ENCODE measurements around the gene SMOC1.

SMOC1 gene

DNA sequence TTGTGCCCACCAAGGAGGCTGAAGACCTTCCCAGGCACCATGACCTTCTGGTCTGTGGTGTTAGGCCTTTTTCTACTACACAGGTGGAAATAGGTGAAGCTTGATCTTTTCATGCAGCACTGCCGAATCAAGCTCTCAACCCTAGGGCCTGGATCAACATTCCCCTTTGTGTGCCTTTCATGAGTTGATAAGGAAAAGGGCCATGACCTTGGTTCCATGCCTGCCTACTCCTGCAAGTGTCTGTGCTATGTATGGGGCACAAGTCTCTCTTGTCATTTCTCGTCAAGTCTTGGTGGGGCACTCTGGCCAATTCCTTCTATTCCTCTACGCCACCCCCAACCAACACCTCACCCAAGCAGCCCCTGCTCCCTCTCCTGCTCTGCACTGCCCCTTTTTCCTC, 155.0 kb downstream of the SMOC1 start:
- DNase-seq (ENCODE audit: low read depth in 3 of 3) = no peak

- DNase-seq (ENCODE audit: low read depth in 3 of 3) = no peak
These were observed 157.4 kb downstream of the SMOC1 start for GRCh38 chr14:70036665-70037064.

DNA sequence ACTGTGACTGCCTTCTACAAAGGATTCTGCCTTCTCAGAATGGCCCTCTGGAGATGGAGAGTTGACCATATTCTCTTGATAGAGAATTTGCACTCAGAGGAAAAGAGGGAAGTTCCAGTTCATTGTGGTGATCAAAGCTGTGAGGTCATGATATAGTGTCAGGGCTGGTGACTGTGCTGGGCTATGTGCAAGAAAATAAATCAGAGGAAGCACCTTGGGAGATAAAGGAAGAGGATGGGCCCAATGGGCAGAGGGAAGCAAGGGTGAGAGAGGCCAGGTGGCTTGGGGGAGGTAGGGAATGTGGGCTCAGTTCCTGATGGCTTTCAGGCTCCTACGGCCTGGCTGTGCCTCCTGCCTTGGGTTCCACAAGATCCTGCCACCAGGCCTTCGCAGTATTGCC, 163.8 kb downstream of the SMOC1 start:
- DNase-seq (ENCODE audit: low read depth in 3 of 3) = no peak

GRCh38 chr14:70045310-70045709, 166.1 kb downstream of the SMOC1 start:
- no peak for DNase-seq (ENCODE audit: low read depth in 3 of 3)

GRCh38 chr14:70045844-70046535, 166.8 kb downstream of the SMOC1 start:
- DNase-seq (ENCODE audit: low read depth in 3 of 3) = peak in 1 of 3 experiments; percentile 16

DNA sequence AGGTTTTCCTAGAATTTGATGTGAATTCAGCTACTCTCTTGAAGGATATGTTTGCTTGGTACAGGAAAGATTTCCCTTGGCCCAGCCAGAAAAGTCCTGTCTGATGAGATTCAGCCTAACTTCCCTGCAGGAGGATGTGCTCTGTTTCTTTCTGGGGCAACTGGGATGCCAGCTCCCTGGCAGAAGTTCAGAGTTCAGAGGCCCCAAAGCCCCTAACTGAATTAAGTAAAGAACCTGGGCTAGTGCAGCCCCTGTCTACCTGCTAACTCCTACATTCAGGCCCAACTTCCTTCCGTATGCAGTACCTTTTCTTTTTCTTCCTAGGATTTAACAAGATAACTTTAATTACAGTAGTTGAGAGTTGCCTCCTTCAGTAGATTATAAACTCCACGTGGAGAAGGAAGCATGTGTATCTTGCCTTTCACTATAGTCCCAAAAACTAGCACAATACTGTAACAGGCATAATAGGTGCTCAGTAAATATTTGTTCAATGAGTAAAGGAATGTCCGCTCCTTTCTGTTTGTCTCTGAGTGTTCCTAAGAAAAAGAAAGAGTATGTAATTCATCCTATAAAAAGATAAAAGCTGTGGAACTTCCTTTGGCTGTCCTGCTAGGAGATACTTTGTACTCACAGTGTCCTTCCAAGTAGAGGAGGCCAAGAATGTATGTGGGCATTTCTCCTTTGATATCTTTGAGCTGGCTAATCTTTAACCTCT, 168.5 kb downstream of the SMOC1 start:
- no peak for DNase-seq (ENCODE audit: low read depth in 3 of 3)

- DNase-seq (ENCODE audit: low read depth in 3 of 3) = no peak
These were observed 169.1 kb downstream of the SMOC1 start for GRCh38 chr14:70048313-70048654.

- DNase-seq (ENCODE audit: low read depth in 3 of 3) = no peak
These were observed 170.4 kb downstream of the SMOC1 start for GRCh38 chr14:70049605-70050004.

DNA sequence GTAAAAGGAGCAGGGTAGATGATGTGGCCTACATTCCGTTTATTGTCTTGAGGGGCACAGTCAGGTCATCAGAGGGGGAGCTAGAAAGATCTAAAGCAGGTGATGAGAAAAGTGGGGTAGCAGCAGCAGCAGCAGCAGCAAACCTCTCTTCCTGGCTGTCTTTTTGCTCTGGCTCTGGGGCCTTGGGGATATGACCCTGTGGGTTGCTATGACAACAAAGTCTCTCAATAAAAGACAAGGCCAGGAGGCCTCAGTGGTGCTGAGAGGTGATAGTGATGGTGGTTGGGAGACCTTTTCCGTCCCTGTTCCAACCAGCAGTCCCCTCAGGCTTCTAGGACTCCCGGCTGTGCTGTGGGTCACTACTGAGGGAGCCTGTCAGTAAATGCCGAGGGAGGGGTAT, 170.9 kb downstream of the SMOC1 start:
- no peak for DNase-seq (ENCODE audit: low read depth in 3 of 3)

DNA sequence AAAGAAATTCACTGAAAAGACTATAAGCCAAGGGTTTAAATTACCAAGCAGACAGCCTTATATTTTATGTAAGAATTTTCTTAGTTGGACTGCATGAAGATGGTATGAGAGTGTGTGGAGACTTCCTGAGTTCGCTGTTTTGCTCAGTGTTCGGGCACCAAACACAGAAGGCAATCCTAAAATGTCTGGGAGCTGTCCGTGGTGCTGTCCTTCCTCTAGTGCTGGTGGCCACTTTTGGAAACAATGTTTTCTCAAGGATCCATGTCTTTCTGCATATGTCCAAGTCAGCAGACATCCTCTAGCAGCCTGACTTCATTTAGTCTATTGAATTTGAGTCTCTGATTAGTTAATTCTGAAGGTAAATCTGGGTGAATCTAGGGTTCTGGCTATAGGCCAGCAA, 173.8 kb downstream of the SMOC1 start:
- no peak for DNase-seq (ENCODE audit: low read depth in 3 of 3)

GRCh38 chr14:70057519-70058136, 178.4 kb downstream of the SMOC1 start:
- no peak for DNase-seq (ENCODE audit: low read depth in 3 of 3)

- DNase-seq (ENCODE audit: low read depth in 3 of 3) = no peak
These were observed 180.3 kb downstream of the SMOC1 start for GRCh38 chr14:70059545-70059944.

GRCh38 chr14:70061108-70061507, 181.9 kb downstream of the SMOC1 start:
- DNase-seq (ENCODE audit: low read depth in 3 of 3) = no peak

DNA sequence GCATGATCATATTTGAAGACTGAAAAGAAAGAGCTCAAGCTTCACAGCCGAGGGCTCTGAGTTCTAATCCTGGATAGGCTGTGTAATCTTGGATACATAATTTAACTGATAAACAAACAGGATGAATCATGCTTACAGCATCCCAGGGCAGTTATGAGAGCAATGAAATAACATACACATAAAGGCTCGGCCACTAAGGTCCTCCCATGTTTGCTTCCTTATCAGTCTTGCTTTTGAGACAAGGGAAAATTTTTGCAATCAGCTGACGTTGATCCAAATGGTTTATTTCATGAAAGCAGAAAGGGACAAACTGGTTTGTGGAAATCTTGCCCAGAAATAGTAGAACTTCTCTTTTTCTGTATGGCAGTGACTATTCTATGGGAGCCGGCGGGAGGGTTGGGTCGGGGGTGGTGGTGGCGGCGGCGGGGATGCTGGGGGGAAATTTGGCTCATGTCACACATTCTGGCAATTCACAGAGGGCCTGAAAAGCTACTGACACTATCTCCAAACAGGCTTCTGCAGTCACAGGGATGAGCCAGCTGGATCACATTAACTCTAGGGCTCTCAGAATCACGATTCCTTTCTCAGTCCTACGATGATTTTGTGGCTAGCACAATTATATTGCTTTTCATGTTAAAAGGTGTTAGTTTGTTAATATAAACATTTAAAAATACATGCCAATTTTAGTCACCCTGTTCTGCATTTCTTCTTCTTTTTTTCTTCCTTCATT, 185.1 kb downstream of the SMOC1 start:
- DNase-seq (ENCODE audit: low read depth in 3 of 3) = no peak

GRCh38 chr14:70067810-70068209, 188.6 kb downstream of the SMOC1 start:
- DNase-seq (ENCODE audit: low read depth in 3 of 3) = no peak

DNA sequence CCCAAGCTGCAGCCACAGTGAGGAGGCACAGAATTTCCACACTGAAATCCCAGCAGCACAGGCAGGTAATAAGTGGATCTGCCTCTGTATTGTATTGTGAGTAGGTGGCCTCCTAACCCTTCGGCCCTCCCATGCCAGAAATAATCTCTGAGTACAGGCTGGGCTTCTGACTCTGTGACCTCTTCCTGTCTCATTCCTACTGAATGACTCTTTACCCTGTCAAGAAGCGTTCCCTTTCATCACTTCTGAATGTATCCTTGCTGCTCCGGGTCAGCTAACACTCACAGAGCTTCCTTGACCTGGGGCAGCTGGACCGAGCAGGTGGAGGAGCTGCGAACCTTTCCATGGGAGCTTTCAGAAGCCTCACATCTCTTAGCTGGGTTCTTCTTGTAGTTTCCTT, 190.0 kb downstream of the SMOC1 start:
- no peak for DNase-seq (ENCODE audit: low read depth in 3 of 3)

- peak; percentile 30 to 56 (median 34) for DNase-seq (ENCODE audit: low read depth in 3 of 3)
These were observed 194.8 kb downstream of the SMOC1 start for GRCh38 chr14:70073924-70074566.

DNA sequence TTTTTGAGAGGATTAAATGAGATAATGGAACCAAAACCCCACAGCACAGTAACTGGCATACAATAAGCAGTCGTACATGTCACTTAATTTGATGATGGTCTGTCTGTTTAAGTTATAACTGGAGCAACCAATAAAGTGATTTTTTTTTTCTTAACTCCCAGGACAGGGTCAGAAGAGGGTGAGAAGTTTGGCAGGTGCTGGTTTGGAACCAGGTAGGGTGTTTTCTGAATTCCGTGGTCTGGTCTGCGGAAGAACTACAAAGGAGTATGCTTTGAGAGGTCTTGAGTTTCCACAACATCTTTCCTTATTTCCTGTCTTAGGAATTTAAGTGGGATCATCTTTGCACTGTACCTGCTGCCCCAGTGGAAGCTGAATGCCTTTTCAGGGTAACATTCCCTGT, 197.8 kb downstream of the SMOC1 start:
- no peak for DNase-seq (ENCODE audit: low read depth in 3 of 3)

- DNase-seq (ENCODE audit: low read depth in 3 of 3) = no peak
These were observed 198.5 kb downstream of the SMOC1 start for GRCh38 chr14:70077720-70078119.

DNA sequence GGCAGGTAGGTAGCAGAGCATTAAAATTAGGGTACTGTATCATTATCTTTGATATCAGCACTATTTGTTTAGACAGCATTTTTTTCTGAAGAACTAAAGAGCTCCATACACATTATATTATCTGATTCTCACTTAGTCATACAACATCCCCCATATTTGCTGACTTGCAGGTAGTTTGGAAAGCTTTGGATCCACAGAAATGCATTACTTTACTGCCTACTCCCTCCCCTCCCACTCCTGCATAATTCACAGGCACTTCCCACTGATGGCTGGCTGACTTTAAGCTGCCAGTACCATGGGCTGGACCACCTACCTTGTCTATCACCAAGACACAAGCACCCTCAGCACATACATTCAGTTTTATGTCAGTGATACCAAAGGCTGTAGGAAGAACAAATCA, 199.1 kb downstream of the SMOC1 start:
- DNase-seq (ENCODE audit: low read depth in 3 of 3) = no peak

GRCh38 chr14:70080076-70080475, 200.9 kb downstream of the SMOC1 start:
- DNase-seq (ENCODE audit: low read depth in 3 of 3) = no peak

Measured in stimulated activated CD4-positive, alpha-beta T cell treated with anti-CD3 and anti-CD28 coated beads, TNF-alpha, amount 100 ng/mL, for 24 hours (primary cell).